ENCODE results near the gene TSPAN3.

TSPAN3 gene

DNA sequence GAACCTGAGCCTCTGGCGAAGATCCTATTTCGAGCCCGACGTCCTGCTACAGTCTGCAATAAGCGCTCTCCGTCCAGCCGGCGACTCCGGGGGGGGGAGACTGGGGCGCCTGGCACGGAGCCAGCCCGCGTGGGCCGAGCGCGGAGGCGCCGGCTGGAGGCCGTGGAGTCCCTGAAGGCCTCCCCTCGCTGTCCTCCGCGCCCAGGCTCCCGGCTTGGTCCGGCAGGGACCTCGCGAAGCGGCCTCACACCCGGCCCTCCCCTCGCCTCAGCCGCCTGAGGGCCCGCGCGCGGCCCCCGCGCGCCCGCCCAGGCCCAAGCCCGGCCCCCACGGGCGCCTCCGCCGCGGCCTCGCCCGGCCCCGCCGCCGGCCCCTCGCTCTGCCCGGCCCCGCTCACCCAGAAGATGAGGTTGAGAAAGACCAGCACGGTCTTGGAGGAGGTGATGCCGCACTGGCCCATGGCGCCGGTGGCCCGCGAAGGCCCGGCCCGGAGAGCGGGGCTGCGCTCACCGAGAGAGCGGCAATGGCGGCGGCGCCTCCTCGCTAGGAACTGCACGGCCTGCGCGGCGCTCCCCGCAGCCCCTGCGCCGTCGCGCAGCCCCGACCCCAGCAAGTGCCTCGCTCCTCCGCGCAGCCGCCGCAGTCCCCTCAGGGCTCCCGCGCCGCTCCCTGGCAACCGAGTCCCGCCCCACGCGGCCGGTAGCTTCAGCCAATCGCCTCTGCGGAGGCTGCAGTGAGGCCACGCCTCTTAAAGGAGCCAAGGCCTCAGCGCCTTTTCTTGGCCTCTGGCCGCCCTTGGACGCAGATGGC, at the start of gene TSPAN3:
TSPAN3 (minus strand) TSS at position 615 of the 810 bp plus-strand sequence; CDS start at position 460, 155 bp downstream.
- peak; percentile 19 to 94 (median 86) for DNase-seq

DNA sequence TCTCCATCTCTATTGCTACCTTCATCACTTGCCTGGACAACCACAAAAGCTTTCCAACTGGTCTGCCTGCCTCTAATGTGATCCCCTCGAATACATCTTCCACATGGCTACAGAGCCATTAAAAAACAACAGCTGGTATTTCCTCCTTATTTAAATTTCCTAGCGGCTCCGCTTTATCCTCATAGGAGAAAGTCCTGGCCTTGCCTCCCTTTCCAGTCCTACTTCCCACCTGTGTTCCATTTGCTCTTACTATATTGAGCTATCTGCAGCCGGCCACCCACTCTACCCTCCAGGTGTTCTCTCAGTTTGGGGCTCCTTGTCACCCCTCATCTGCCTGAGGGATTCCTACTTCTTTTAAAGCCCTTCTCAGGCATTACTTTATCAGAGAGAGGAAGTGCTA, 49.7 kb upstream of the TSPAN3 start:
- DNase-seq, result no peak

DNA sequence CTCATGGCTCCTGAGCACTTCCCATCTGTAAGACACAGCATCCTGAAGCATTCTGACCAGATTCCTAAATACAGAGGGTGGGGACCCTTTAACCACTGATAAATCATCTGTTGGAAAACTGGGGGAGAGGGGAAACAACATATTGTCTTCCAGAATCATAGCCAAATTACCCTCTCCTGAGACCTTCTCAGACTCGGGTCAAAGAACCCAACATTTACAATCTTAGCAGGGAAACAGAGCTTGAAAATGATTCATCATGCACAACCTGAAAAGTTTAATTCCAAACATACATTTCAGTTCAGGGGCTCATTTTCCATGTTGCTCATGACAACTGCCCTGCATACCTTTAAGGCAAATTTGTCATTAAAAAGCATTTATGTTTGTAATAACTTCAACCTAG, 48.5 kb upstream of the TSPAN3 start:
- no peak for DNase-seq

DNA sequence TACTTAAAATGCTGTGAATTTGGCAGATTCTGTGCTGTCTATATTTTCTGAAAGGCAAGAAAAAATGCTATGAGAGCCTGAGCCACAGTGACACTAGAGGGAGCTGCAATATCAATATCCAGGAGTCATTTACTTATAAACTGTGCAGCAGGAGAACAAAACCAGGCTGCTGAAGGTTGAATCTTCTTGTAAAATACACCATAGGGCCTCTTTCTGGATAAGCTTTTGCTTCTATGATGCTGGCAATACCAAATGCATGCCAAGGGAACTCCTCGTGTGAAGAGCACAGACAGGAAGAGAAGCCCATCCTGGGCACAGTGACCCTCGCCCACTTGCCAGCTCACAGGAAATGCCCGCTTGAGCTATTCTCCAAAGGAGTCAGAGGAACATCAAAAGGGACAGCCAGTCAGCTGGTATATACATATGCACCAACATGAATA, 48.0 kb upstream of the TSPAN3 start:
- peak in 21 of 56 donors; percentile 3 to 82 (median 28) for DNase-seq

GRCh38 chr15:77115179-77115578, 44.3 kb upstream of the TSPAN3 start:
- no peak for DNase-seq

GRCh38 chr15:77112838-77113504, 42.1 kb upstream of the TSPAN3 start:
- DNase-seq, result no peak

DNA sequence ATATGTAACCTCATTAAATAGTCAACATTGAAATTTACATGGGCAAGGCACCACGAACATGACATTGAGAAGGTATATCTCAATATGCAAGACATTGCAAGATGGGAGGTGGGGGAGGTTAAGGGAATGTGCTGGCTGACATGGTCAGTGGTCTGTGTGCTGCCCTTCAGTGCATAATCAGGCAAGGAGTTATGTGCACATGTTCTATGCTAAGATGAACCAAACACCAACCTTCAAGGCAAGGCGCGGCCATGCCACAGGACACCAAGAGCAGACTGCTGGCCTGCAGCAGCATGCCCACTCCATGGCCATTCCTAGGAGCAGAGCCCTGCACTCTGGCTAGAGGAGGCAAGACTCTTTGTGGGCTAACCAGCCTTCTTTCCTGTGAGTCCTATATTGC, 40.9 kb upstream of the TSPAN3 start:
- no peak for DNase-seq

GRCh38 chr15:77107531-77108355, 36.8 kb upstream of the TSPAN3 start:
- peak in 35 of 56 donors; percentile 3 to 67 (median 25) for DNase-seq

DNA sequence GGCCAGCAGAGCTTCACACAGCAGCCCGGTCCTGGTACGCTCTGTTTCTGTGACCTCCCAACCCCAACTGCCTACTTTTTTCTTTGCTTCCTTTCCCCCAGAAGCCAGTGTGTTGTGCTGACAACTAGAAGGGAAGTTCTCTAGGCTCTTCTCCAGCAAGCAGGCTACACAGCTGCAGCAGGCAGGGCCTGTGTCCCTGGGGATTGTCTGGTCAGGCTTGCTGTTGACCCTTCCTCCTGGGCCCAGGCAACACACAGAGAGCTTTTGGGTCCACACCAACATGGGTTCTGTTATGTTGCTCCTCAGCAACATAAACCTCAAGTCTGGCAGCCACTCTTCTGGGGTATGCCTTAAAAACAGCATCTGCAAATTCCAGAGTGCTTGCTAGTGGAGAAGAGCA, 36.2 kb upstream of the TSPAN3 start:
- peak in 1 of 56 donors; percentile 3 for DNase-seq

DNA sequence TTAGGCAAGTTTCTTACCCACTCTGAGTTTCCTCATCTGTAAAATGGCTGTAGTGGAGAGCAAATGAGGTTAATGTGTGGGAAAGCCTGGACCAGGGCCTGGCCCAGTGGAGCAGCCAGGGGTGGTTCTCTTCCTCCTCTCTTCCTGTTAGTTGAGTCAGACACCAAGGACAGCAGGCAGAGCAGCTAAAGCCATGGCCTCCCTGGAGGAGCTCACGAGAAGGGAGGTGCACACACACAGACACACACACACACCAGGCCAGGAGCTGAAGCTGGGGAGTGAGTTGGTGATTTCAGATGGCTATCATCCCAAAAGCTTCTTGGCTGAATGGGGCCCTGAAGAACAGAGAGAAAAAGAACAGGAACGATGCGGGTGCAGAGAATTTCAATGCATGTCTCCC, 33.2 kb upstream of the TSPAN3 start:
- no peak for DNase-seq

DNA sequence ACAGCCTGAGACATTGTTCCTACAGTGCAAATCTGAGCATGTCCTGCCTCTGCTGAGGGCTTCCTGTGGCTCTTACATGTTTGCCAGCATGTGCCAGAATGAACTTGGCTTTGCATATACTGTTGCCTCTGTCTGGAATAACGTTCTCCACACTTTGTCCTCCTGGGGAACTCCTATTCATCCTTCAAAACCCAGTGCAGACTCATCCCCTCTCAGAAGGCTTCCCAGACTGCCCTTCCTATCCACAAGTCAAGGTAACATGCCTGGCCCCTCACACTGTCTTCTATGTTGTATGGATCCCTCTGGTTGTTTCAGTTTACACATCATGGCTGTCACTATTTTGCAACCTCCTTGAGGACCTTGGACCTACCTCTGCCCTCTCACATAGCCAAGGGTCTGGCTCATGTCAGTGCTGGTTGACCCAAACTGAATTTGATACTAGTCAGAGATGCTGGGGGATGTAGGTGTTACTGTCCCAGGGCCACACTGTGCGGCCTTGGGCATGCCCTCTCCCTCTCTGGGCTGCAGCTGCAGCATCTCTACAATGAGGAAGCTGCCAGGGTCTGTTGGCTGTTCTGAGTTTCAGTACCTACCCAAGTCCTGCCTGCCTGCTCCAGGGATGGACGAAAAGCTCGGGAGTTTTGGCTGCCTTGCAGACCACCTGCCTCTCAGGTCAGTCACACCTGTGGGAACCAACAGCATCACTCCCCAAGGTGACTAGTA, 29.0 kb upstream of the TSPAN3 start:
- DNase-seq, result no peak

DNA sequence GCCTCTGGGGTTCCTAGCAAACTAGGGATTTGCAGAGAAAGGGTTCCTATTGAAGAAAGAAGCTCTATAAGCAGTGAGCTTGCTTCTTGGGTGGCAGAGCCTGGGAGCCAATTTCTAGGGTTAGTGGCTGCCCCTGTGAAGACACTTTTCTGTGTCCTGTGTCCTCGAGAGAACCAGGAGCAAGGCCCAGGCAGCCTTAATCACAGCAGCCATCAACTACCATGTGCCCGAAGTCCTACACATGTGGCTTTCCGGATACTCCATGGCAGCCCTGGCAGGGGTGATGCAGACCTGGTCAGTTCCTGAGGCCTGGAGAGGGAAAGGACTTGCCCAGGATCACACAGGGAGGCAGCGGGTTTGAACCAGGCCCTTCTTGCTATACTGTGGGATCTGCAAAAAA, 27.7 kb upstream of the TSPAN3 start:
- no peak for DNase-seq

GRCh38 chr15:77097921-77098320, 27.0 kb upstream of the TSPAN3 start:
- no peak for DNase-seq

GRCh38 chr15:77097248-77097721, 26.4 kb upstream of the TSPAN3 start:
- DNase-seq, result no peak

- no peak for DNase-seq
These were observed 25.6 kb upstream of the TSPAN3 start for GRCh38 chr15:77096541-77096940.

- no peak for DNase-seq
These were observed 25.2 kb upstream of the TSPAN3 start for GRCh38 chr15:77096138-77096537.

GRCh38 chr15:77094397-77095030, 23.6 kb upstream of the TSPAN3 start:
- DNase-seq, result no peak

DNA sequence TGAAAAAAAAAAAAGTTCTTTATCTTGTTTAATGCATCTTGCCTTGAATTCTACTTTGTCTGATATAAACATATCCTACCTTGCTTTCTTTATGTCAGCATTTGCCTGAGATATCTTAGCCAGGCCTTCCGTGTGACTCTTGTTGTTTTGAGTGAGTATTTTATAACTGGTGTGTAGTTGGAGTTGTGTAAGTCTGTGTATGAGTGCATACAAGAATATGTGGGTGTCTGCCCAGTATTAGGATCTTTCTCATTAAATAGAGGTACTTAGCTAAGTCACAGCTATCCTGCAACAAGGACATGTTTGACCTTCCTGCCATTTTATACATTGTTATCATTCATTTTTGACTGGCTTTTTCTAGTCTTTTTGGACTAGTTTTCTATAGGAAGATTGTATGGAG, 22.5 kb upstream of the TSPAN3 start:
- DNase-seq, result no peak

DNA sequence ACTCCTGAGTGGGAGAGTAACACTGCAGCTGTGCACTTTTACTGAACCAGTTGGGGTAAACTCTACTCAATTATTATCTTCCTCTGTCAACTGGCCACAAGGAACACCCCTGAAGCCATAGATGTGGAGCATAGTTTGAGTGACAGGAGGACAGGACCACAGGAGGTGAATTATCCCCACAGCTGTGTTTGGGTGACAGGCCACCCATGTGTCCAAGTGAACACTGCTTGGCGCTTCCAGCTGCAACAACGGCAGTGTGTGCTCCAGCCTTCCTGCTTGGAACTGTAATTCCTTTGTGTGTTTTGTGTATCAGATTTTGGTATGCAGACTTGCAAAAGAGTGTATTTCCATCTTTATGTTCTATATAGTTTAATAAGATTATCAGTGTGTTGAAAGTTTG, 20.2 kb upstream of the TSPAN3 start:
- no peak for DNase-seq

GRCh38 chr15:77087213-77087612, 16.3 kb upstream of the TSPAN3 start:
- no peak for DNase-seq

- DNase-seq, result peak in 1 of 56 donors; percentile 6
These were observed 14.4 kb upstream of the TSPAN3 start for GRCh38 chr15:77085297-77085696.
